Erythroblast (primary cell): ENCODE results near the gene ZBTB20.

ENCODE experiments used
- GATA1 ChIP-seq: IDR thresholded peaks from 2 replicates; pipeline ENCODE4 v1.6.1; 2011; ENCODE audit warnings: low read depth, mild to moderate bottlenecking, control low read depth, low read length, moderate library complexity
- POLR2A ChIP-seq: IDR thresholded peaks from 2 replicates; pipeline ENCODE4 v1.6.1; 2011; ENCODE audit warnings: mild to moderate bottlenecking, low read length

DNA sequence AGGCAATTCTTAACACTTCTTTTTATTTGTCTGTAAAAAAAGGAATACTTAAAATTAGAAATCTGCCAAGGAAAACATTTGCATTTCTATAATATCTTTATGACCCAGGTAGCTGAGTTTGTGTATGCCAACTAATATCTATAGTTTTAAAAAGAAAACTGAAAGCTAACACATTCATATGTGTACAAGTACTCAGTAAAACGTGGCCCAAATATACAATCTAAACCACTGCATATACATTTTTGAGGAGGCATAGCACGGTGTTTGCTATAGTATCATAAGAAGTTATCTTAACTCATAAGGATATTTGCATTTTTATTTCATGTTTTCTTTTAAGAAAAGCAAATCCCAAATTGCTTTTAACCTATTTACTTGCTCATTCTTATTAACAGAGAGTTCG lies 172.7 kb downstream of the ZBTB20 start:
- no peak for TF ChIP-seq GATA1
- no peak for TF ChIP-seq POLR2A
